ENCODE results near the gene ITGAE. TPM values are rescaled to one million over a fixed set of nuclear protein-coding genes. Genes with fewer than 3 reads are reported as not detected.

The ITGAE gene
- total RNA-seq, 1 donor from 2014 or later: 17.1 TPM

- H3K4me3 ChIP-seq (ENCODE audit: low read depth, low read length): no peak overlapping the region
- DNase-seq (ENCODE audit: low read depth): no peak
- H3K27me3 ChIP-seq (ENCODE audit: control insufficient read depth, insufficient read depth, low read length): no peaks in the 10 kb centered on the region
- no peak for FAIRE-seq
- TF ChIP-seq CTCF (IDR thresholded peaks at IDR 0.05; ENCODE audit: insufficient read depth, low read length, severe bottlenecking): no peak
- peaks cover 21% of the 10 kb centered on the region for H3K36me3 ChIP-seq (ENCODE audit: control insufficient read depth, insufficient read depth, low read length)
These were observed 13.4 kb upstream of the ITGAE start for GRCh38 chr17:3814361-3814760.

GRCh38 chr17:3813171-3813570, 12.2 kb upstream of the ITGAE start:
- DNase-seq (ENCODE audit: low read depth): no peak
- Histone ChIP-seq H3K36me3 (ENCODE audit: control insufficient read depth, insufficient read depth, low read length) (peaks cover 19% of the 10 kb centered on the region), H3K27me3 (ENCODE audit: control insufficient read depth, insufficient read depth, low read length) (no peaks in the 10 kb centered on the region), H3K4me3 (ENCODE audit: low read depth, low read length) (no peak overlapping the region)
- TF ChIP-seq CTCF (IDR thresholded peaks at IDR 0.05; ENCODE audit: insufficient read depth, low read length, severe bottlenecking): no peak
- no peak for FAIRE-seq

- H3K27me3 ChIP-seq (ENCODE audit: control insufficient read depth, insufficient read depth, low read length): no peaks in the 10 kb centered on the region
- H3K4me3 ChIP-seq (ENCODE audit: low read depth, low read length): no peak overlapping the region
- TF ChIP-seq CTCF (IDR thresholded peaks at IDR 0.05; ENCODE audit: insufficient read depth, low read length, severe bottlenecking): no peak
- DNase-seq (ENCODE audit: low read depth) (no peak), FAIRE-seq (no peak)
- H3K36me3 ChIP-seq (ENCODE audit: control insufficient read depth, insufficient read depth, low read length): peaks cover 19% of the 10 kb centered on the region
These were observed 11.8 kb upstream of the ITGAE start for GRCh38 chr17:3812771-3813170.

- FAIRE-seq (no peak), DNase-seq (ENCODE audit: low read depth) (no peak)
- Histone ChIP-seq H3K27me3 (ENCODE audit: control insufficient read depth, insufficient read depth, low read length) (no peaks in the 10 kb centered on the region), H3K36me3 (ENCODE audit: control insufficient read depth, insufficient read depth, low read length) (peaks cover 19% of the 10 kb centered on the region), H3K4me3 (ENCODE audit: low read depth, low read length) (no peak overlapping the region)
- no peak for TF ChIP-seq CTCF (IDR thresholded peaks at IDR 0.05; ENCODE audit: insufficient read depth, low read length, severe bottlenecking)
These were observed 11.3 kb upstream of the ITGAE start for GRCh38 chr17:3812284-3812683.

- Histone ChIP-seq H3K27me3 (ENCODE audit: control insufficient read depth, insufficient read depth, low read length) (no peaks in the 10 kb centered on the region), H3K4me3 (ENCODE audit: low read depth, low read length) (no peak overlapping the region), H3K36me3 (ENCODE audit: control insufficient read depth, insufficient read depth, low read length) (peaks cover 20% of the 10 kb centered on the region)
- no peak for TF ChIP-seq CTCF (IDR thresholded peaks at IDR 0.05; ENCODE audit: insufficient read depth, low read length, severe bottlenecking)
- no peak for FAIRE-seq
- DNase-seq (ENCODE audit: low read depth): no peak
These were observed 9.0 kb upstream of the ITGAE start for GRCh38 chr17:3810019-3810418.

- H3K36me3 ChIP-seq (ENCODE audit: control insufficient read depth, insufficient read depth, low read length): peaks cover 18% of the 10 kb centered on the region
- FAIRE-seq: no peak
These were observed 8.1 kb upstream of the ITGAE start for GRCh38 chr17:3809135-3809534.

More at GRCh38 chr17:3809135-3809534, 8.1 kb upstream of the ITGAE start:
- DNase-seq (ENCODE audit: low read depth): peak; percentile 88
- Histone ChIP-seq H3K4me3 (ENCODE audit: low read depth, low read length) (no peak overlapping the region), H3K27me3 (ENCODE audit: control insufficient read depth, insufficient read depth, low read length) (no peaks in the 10 kb centered on the region)
- TF ChIP-seq CTCF (IDR thresholded peaks at IDR 0.05; ENCODE audit: insufficient read depth, low read length, severe bottlenecking): no peak

All from bronchial epithelial cell (primary cell).